KOPT-K1 (cell line): Measurements from ENCODE around the gene CTDSP1.

Experiments
- H3K27ac ChIP-seq: fragments of 200-600 bp; sonication (generic); 2 replicates; pipeline ENCODE4 v1.5.1; 2016; ENCODE audit warnings: antibody characterized with exemption, mild to moderate bottlenecking, low read depth, low read length; ENCODE audit not compliant: poor library complexity, severe bottlenecking
- H3K36me3 ChIP-seq: fragments of 200-600 bp; sonication (generic); 2 replicates; pipeline ENCODE4 v1.5.1; 2017; ENCODE audit warnings: antibody characterized with exemption, mild to moderate bottlenecking, low read length, moderate library complexity; ENCODE audit not compliant: insufficient read depth
- H3K9me3 ChIP-seq: fragments of 200-600 bp; sonication (generic); 2 replicates; pipeline ENCODE4 v1.5.1; 2017; ENCODE audit warnings: antibody characterized with exemption, low read length, mild to moderate bottlenecking; ENCODE audit not compliant: insufficient read depth, poor library complexity, severe bottlenecking

Gene CTDSP1

DNA sequence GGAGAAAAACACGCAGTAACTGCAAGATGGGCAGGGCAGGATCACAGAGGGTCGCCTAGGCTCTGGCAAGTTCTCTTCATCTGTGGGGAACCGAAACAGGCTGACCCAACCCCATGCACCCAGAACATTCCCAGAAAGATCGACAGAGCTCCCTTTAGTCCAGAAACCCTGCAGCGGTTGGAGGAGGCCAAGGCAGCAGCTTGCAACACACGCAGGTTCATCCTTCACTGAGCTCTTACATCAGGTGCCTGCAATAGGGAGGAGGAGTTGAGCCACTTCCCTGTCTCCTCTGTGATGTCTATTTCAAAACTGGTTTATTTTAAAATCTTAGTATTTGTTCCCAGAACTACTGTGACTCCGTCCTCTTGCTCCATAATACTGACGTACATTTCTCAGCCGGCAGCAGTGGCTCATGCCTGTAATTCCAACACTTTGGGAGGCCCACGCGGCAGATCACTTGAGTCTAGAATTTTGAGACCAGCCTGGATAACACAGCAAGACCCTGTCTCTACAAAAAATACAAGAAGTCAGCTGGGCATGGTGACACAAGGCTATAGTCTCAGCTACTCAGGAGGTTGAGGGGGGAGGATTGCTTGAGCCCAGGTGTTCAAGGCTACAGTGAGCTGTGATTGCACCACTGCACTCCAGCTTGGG is 29.1 kb upstream of the CTDSP1 start:
- Histone ChIP-seq H3K9me3 (peaks cover 7% of the 10 kb centered on the region), H3K27ac (no peak overlapping the region), H3K36me3 (no peaks in the 10 kb centered on the region)

DNA sequence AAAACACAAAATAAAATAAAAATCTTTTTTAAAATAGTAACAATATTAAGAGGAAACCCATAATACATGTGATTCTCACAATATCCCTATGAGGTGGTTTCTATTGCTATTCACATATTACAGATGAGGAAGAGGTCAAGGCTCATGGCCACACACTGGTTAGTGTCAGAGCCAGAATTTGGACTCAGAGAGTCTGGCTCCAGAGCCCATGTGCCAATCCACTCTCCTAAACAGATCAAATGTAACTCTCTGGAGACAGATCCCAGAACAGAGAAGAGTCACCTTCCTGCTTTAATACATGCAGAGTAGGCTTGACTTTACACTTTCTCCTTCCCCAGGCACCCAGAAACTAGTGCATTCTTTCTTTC is 27.7 kb upstream of the CTDSP1 start:
- Histone ChIP-seq H3K9me3 (peaks cover 1% of the 10 kb centered on the region), H3K36me3 (no peaks in the 10 kb centered on the region), H3K27ac (no peak overlapping the region)

DNA sequence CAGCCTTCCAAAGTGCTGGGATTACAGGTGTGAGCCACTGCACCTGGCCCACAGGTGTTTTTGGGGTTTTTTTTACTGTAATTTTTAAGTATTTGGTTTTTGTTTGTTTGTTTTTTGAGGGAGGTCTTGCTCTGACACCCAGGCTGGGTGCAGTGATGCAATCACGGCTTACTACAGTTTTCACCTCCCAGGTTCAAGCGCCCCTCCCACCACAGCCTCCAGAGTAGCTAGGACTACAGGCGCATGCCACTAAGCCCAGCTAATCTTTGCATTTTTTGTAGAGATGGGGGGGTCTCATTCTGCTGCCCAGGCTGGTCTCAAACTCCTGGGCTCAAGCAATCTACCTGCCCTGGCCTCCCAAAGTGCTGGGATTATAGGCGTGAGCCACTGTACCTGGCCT is 24.9 kb upstream of the CTDSP1 start:
- H3K27ac ChIP-seq = no peak overlapping the region

DNA sequence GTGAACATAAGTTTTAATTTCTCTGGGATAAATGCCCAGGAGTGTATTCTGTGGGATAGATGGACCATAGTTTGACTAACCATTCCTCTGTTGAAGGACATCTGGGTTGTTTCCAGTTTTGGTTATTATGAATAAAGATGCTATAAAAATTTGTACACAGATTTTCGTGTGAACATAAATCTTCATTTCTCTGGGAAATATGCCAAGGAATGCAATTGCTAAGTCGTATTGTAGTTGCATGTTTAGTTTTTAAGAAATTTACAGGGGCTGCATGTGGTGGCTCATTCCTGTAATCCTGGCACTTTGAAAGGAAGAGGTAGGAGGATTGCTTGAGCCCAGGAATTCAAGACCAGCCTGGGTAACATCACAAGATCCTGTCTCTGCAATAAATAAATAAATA is 24.5 kb upstream of the CTDSP1 start:
- Histone ChIP-seq H3K27ac (no peak overlapping the region), H3K9me3 (no peaks in the 10 kb centered on the region), H3K36me3 (no peaks in the 10 kb centered on the region)

More for the DNA sequence above, 24.9 kb upstream of the CTDSP1 start:
- no peaks in the 10 kb centered on the region for H3K9me3 ChIP-seq
- no peaks in the 10 kb centered on the region for H3K36me3 ChIP-seq

DNA sequence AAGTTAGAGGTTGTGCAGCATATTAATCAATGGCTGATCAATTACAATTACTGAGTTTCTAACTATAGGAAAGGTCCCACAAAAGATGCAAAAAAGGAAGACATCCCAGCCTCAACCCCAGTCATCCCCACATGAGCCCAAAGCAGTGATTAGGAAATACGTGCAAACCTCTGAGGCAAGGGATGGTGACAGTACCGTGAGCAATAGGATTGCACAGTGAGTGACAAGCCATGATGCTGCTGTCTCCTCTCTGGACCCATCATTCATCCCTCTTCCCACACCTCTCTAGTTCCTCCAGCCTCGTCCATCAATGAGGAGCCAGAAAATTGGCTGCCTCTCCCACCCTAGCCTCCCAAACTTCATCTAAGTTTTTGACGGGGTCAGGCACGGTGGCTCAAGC is 21.6 kb upstream of the CTDSP1 start:
- H3K36me3 ChIP-seq = no peaks in the 10 kb centered on the region
- H3K9me3 ChIP-seq = no peaks in the 10 kb centered on the region
- no peak overlapping the region for H3K27ac ChIP-seq

DNA sequence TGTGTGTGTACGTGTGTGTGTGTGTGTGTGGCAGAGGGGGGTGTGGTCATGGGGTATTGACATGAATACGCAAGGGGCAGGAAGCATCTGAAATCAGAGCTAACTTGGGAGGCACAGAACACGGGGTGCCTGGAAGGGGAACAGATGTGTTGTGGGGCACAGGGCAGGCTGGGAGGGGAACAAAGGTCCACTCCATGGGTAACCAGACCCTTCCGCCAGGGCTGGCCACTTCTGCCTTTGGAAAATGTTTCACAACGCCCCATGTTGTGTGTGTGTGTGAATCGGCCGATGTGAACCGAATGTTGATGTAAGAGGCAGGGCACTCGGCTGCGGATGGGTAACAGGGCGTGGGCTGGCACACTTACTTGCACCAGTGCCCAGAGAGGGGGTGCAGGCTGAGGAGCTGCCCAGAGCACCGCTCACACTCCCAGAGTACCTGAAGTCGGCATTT is 17.7 kb upstream of the CTDSP1 start, which contains the start of gene SLC11A1:
Gene SLC11A1, plus strand, starts transcription at position 358 of the 451 bp plus-strand sequence. CDS start 96 bp downstream, outside the sequence.
- Histone ChIP-seq H3K27ac (no peak within 1 kb of the TSS), H3K9me3 (no peaks in the 10 kb centered on the region), H3K36me3 (no peaks in the 10 kb centered on the region)

DNA sequence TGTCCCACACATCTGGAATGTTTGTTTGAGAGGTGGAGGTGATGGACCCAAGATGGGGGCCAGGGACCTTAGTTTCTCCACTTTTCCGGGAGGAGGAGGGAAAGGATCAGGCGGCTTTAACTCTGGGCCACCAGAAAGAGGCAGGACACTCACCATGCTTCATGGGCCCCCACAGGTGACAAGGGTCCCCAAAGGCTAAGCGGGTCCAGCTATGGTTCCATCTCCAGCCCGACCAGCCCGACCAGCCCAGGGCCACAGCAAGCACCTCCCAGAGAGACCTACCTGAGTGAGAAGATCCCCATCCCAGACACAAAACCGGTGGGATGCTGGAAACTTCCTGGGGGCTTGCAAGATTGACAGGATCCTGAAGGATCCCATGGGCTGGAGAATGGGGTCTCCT is 16.9 kb upstream of the CTDSP1 start:
- no peaks in the 10 kb centered on the region for H3K36me3 ChIP-seq
- no peaks in the 10 kb centered on the region for H3K9me3 ChIP-seq
- H3K27ac ChIP-seq = no peak overlapping the region

DNA sequence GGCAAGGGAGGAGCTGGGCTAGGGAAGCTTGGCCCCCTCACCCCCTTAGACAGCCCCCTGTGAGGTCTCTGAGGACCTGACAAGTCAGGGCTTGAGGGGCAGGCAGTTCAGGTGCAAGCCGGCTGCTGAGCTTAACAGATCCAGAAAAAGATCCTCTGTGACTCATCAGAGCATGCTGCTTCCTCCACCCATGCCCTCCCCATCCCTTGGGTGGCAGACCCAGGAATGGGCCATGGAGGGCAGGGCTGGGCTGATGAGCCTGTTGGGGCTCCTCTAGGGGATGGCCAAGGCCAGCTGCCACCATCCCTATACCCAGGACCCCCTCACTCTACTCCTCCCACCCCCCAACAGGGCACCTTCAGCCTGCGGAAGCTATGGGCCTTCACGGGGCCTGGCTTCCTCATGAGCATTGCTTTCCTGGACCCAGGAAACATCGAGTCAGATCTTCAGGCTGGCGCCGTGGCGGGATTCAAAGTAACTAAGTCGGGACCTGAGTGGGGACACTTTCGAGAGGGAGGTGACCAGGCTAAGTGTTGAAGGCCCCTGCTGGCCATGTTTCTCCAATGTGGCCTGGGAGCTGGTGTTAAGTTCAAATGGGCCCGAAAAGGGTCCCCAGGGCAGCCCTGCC is 15.7 kb upstream of the CTDSP1 start:
- no peak overlapping the region for H3K27ac ChIP-seq
- no peaks in the 10 kb centered on the region for H3K9me3 ChIP-seq
- no peaks in the 10 kb centered on the region for H3K36me3 ChIP-seq

DNA sequence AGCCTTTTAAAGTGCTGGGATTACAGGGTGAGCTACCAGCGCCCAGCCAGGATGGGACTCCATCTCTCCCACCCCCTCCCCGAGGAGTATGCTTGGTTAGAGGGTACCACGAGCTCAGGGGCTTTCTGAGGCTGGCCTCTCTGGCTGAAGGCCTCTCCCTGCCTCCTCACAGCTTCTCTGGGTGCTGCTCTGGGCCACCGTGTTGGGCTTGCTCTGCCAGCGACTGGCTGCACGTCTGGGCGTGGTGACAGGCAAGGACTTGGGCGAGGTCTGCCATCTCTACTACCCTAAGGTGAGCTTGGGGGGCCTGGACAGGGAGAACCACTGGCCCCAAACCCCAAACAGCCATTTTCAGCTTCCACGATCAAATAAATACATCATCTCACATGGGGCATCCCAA is 14.7 kb upstream of the CTDSP1 start:
- no peaks in the 10 kb centered on the region for H3K9me3 ChIP-seq
- H3K27ac ChIP-seq = no peak overlapping the region
- H3K36me3 ChIP-seq = no peaks in the 10 kb centered on the region

DNA sequence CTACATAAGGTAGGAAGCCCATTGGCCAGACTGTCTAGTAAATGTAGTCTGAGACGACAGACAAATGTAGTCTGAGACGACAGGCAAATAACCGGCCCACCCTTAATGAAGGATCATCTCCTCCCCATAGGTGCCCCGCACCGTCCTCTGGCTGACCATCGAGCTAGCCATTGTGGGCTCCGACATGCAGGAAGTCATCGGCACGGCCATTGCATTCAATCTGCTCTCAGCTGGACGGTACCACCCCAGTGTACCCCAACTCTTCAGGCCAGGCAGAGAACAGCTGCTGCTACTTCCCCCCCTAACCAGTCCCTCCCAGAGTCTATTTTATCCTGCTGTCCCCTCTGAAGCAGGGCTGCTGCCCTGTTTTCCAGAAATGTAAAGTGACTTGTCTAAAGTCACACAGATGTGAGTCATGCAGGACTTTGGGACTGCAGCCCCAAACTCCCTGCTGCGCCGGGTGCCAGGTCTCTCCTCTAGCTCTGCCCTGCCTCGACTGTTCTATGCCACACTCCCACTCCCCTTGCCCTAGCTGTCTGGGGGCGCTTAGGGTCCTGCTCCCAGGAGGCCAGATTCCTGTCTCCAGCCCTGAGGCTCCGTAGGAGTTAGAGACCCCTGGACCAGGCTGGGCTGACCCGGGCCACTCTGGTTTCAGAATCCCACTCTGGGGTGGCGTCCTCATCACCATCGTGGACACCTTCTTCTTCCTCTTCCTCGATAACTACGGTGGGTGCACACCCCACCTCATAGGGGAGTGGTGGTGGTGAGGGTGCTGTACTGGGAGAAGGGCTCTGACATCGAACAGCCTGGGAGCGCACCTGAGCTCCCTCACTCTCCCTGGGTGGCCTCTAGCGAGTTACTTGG is 12.9 kb upstream of the CTDSP1 start:
- H3K27ac ChIP-seq = no peak overlapping the region
- H3K36me3 ChIP-seq = no peaks in the 10 kb centered on the region
- no peaks in the 10 kb centered on the region for H3K9me3 ChIP-seq

DNA sequence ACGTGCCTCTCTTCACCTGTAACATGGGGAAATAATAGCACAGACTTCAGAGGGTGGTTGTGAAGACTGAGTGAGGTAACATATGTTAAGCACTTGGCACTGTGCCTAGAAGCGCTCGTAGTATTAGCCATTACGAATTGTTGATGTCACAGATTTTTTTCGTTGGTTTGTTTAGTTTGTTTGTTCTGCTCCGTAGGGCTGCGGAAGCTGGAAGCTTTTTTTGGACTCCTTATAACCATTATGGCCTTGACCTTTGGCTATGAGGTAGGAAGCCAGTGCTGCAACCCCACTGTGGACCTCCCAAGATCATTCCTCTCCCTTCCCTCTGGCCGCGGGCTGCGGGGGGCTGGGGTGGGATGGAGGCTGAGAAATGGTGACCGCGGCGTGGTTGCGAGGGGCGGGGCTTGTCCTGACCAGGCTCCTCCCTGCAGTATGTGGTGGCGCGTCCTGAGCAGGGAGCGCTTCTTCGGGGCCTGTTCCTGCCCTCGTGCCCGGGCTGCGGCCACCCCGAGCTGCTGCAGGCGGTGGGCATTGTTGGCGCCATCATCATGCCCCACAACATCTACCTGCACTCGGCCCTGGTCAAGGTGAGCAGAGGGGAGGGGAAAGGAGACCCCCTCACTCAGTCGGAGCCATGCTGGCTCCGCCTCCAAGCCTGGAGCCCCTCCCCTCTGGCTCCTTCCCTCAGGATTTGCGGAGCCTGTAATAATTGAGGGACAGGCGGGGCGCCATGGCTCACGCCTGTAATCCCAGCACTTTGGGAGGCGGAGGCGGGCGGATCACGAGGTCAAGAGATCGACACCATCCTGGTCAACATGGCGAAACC is 12.1 kb upstream of the CTDSP1 start:
- Histone ChIP-seq H3K36me3 (no peaks in the 10 kb centered on the region), H3K27ac (no peak overlapping the region), H3K9me3 (no peaks in the 10 kb centered on the region)

DNA sequence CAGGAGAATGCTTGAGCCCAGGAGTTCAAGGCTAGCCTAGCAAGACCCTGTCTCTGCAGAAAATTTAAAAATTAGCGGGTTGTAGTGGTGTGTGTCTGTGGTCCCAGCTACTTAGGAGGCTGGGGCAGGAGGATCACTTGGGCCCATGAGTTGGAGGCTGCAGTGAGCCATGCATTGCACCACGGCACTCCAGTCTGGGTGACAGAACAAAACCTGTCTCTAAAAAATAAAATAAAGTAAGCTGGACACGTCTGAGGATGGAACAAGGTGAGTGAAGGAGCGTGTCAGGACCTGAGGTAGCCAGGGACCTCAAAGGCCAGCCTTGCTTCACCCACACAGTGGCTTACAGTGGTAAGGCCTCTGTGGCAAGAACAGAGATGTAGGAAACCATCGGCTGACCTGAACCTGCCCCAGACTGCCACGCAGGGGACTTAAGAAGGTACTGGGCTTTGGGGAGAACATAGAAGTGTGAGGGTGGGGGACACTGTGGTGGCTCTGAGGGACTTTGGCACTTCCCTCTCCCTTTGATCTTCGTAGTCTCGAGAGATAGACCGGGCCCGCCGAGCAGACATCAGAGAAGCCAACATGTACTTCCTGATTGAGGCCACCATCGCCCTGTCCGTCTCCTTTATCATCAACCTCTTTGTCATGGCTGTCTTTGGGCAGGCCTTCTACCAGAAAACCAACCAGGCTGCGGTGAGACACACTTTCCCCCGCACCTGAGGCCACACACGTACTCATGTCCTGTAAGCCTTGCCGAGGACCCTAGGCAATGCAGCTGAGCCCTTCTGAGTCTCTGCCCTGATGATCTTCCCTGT is 10.1 kb upstream of the CTDSP1 start:
- Histone ChIP-seq H3K9me3 (no peaks in the 10 kb centered on the region), H3K27ac (no peak overlapping the region), H3K36me3 (no peaks in the 10 kb centered on the region)

DNA sequence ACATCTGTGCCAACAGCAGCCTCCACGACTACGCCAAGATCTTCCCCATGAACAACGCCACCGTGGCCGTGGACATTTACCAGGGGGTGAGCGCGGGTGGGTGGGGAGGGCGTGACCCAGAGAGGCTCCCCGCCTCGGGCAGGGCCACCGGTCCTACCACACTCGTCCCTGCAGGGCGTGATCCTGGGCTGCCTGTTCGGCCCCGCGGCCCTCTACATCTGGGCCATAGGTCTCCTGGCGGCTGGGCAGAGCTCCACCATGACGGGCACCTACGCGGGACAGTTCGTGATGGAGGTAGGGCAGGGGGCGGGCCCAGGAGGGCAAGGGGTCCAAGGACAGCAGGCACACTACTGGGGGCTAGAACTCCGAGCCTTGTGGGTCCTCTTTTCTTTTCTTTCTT is 8.5 kb upstream of the CTDSP1 start:
- Histone ChIP-seq H3K36me3 (no peaks in the 10 kb centered on the region), H3K9me3 (no peaks in the 10 kb centered on the region), H3K27ac (no peak overlapping the region)

DNA sequence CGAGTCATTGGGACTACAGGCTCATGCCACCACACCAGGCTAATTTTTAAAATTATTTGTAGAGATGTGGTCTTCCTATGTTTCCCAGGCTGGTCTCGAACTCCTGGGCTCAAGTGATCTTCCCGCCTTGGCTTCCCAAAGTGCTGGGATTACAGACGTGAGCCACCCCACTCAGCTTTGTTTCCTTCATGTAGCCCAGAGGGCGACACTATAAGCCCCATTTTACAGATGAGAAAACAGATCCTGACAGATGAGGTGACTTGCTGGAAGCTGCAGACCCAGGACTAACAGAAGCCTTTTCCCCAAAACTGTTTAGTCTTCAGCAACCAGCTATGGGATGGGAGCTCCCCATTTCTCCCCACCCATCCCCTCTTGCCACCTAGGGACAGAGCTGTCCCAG is 7.2 kb upstream of the CTDSP1 start:
- Histone ChIP-seq H3K36me3 (no peaks in the 10 kb centered on the region), H3K9me3 (no peaks in the 10 kb centered on the region), H3K27ac (no peak overlapping the region)
